ENCODE measurements around the gene GALNT11.

Gene GALNT11

GRCh38 chr7:152149363-152149762 lies 123.9 kb downstream of the GALNT11 start:
- no peak for DNase-seq (ENCODE audit: low spot score)

- DNase-seq (ENCODE audit: low spot score), result no peak
Observed at GRCh38 chr7:152152267-152152666, 126.8 kb downstream of the GALNT11 start.

- DNase-seq (ENCODE audit: low spot score), result no peak
Observed at GRCh38 chr7:152158801-152159587, 133.5 kb downstream of the GALNT11 start.

- no peak for DNase-seq (ENCODE audit: low spot score)
Observed at GRCh38 chr7:152161171-152161570, 135.7 kb downstream of the GALNT11 start.

- DNase-seq (ENCODE audit: low spot score), result no peak
Observed at GRCh38 chr7:152162287-152162686, 136.8 kb downstream of the GALNT11 start.
